ENCODE results near the gene ATP8B4.

DNA sequence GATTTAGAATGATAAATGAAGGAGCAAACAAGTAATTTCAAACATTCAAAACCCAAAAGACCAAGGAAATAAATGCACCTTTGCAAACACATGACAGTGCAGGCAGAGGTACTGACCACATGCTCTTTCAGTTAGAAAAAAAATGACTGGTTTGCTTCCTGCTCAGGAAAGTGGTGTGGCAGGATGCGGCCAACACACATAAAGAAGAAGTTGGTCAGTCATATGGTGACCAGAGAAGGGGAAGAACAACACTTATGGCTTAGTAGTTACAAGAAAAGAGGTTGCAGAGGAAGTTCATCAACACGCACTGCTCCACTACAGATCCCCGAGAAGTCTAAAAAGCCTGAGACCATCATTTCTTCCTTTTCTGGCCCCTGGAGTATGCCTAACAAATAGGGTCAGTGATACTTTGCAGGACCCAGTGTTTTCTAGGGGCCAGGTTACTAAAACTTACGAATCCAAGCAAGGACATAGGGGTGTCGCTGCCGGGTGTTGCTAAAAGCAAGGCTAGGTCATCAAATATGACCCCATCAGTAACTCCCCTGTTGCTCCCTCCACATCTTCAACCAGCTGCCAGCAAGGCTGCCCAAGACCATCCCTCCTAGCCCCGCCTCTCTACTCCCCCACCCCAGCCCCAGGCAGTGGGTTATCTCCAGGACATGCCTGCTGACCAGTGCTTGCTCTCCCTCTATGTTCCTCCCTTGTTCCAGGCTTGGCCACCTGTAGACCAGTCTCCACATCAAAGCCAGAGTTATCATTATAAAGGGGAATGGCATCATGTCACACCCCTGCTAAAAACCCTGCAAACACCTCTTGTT, 11.2 kb downstream of the ATP8B4 start:
- TF ChIP-seq POLR2A (IDR thresholded peaks at IDR 0.05; ENCODE audit: low read length): no peak
- no peak for TF ChIP-seq GATA1 (IDR thresholded peaks at IDR 0.05; ENCODE audit: low read depth, low read length)

Data from erythroblast (primary cell).